Natural killer cell (primary cell): Measurements from ENCODE around the gene CAND2. TPM values are rescaled to one million over a fixed set of nuclear protein-coding genes. Genes with fewer than 3 reads are reported as not detected.
"Not testable (repeated sequence)": the region's sequence is repeated elsewhere in the genome, so short reads cannot be mapped to it uniquely, and the experiment has no call there.

Source experiments
- ATAC-seq, 3 donors: fragments of 150-1000 bp in 2 of 3; fragments of 200-7000 bp in 1 of 3; cut with Tn5 transposase; 1 replicate in 1 of 3; 2 replicates in 2 of 3; pipeline ENCODE4 v1.10.0; 2021; ENCODE audit warnings: mild to moderate bottlenecking in 2 of 3, moderate library complexity in 2 of 3
- DNase-seq, 2 donors: peaks; one replicate each; pipeline versions ENCODE4 v3.0.0 to v3.0.0-alpha.2; 2013 to 2021; ENCODE audit warnings: mixed read lengths in 1 of 2
- H3K27ac ChIP-seq: one replicate; pipeline ENCODE4 v1.5.1; 2013; ENCODE audit warnings: mild to moderate bottlenecking, low read length
- H3K27me3 ChIP-seq: one replicate; pipeline ENCODE4 v1.6.1; 2013; ENCODE audit warnings: low read length; ENCODE audit not compliant: control insufficient read depth, insufficient read depth
- H3K36me3 ChIP-seq: one replicate; pipeline ENCODE4 v1.6.1; 2013; ENCODE audit warnings: low read length; ENCODE audit not compliant: control insufficient read depth, insufficient read depth
- H3K4me1 ChIP-seq: one replicate; pipeline ENCODE4 v1.6.1; 2013; ENCODE audit warnings: low read length; ENCODE audit not compliant: control insufficient read depth, insufficient read depth
- H3K4me3 ChIP-seq: one replicate; pipeline ENCODE4 v1.5.1; 2013; ENCODE audit warnings: low read length
- H3K9me3 ChIP-seq: one replicate; pipeline ENCODE4 v1.6.1; 2013; ENCODE audit warnings: low read length; ENCODE audit not compliant: control insufficient read depth, insufficient read depth
- H3K27ac Mint-ChIP-seq, 2 donors: one replicate each; pipeline ENCODE4 v1.8.0; 2022; ENCODE audit warnings: mild to moderate bottlenecking in 2 of 2, mixed read lengths in 2 of 2, moderate library complexity in 1 of 2
- H3K27me3 Mint-ChIP-seq, 2 donors: one replicate each; pipeline ENCODE4 v1.8.0; 2022; ENCODE audit warnings: low read depth in 2 of 2, mixed read lengths in 2 of 2
- H3K36me3 Mint-ChIP-seq: one replicate; pipeline ENCODE4 v1.8.0; 2022; ENCODE audit warnings: mixed read lengths
- H3K4me1 Mint-ChIP-seq, 2 donors: one replicate each; pipeline ENCODE4 v1.8.0; 2022; ENCODE audit warnings: mixed read lengths in 2 of 2
- H3K4me3 Mint-ChIP-seq: one replicate; pipeline ENCODE4 v1.8.0; 2022; ENCODE audit warnings: mild to moderate bottlenecking, moderate library complexity, mixed read lengths
- H3K9me3 Mint-ChIP-seq, 2 donors: one replicate each; pipeline ENCODE4 v1.8.0; 2022; ENCODE audit warnings: mixed read lengths in 2 of 2
- WGBS: methylation state at CpG from one replicate; pipeline ENCODE4 v1.1.7; 2013; ENCODE audit warnings: missing lambda C conversion rate; ENCODE audit not compliant: insufficient coverage; 5-methylcytosine and 5-hydroxymethylcytosine counted together
- intact Hi-C: fragments of 100-400 bp; cut with micrococcal nuclease; formaldehyde crosslinking; loops from one replicate; pipeline ENCODE4 v1.14.2; 2022
- total RNA-seq, 4 donors: library from RNA; stranded (reverse); fragments of 120-200 nt in 1 of 4; gene quantifications; one replicate each; pipeline versions ENCODE4 v1.2.3 to v1.2.4, GENCODE V29; 2013 to 2022
- TF ChIP-seq, protein P1 (sequence below): fragments of 200-600 bp; IDR thresholded peaks from one replicate; pipeline ENCODE4 v1.8.0; 2022; ENCODE audit warnings: antibody characterized with exemption

The CAND2 gene
- total RNA-seq, 3 donors from 2014 or later (not counting 1 experiment from before 2014, with no cell fraction given): 0.52 to 1.3 (median 1.2) TPM

DNA sequence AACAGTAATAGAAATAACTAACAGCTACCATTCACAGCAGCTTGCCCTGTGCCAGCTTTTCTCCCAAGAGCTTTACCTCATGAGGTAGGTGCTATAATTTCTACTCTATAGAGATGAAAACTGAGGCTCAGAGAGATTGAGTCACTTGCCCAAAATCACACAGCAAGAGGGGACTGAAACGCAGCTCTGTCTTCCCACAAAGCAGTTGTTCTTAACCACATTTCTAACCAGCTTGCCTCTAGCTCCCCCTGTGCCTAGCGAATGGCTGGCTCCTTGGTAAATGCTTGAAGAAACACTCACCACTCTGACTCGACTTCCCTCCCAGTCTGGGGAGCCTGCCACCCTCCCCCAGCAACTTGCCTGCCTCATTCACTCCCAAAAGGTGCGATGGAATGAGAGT is 21.9 kb upstream of the CAND2 start:
- TF ChIP-seq, protein P1, sequence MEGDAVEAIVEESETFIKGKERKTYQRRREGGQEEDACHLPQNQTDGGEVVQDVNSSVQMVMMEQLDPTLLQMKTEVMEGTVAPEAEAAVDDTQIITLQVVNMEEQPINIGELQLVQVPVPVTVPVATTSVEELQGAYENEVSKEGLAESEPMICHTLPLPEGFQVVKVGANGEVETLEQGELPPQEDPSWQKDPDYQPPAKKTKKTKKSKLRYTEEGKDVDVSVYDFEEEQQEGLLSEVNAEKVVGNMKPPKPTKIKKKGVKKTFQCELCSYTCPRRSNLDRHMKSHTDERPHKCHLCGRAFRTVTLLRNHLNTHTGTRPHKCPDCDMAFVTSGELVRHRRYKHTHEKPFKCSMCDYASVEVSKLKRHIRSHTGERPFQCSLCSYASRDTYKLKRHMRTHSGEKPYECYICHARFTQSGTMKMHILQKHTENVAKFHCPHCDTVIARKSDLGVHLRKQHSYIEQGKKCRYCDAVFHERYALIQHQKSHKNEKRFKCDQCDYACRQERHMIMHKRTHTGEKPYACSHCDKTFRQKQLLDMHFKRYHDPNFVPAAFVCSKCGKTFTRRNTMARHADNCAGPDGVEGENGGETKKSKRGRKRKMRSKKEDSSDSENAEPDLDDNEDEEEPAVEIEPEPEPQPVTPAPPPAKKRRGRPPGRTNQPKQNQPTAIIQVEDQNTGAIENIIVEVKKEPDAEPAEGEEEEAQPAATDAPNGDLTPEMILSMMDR: no peak
- peaks cover 4% of the 10 kb centered on the region for H3K9me3 ChIP-seq
- DNase-seq: no peak
- H3K36me3 Mint-ChIP-seq: no peaks in the 10 kb centered on the region
- 68% methylated on average over 4 of the region's 4 CpGs for WGBS
- H3K27ac ChIP-seq: no peak overlapping the region
- intact Hi-C loops: no loop called here
- H3K27me3 ChIP-seq: no peaks in the 10 kb centered on the region
- H3K4me1 ChIP-seq: no peaks in the 10 kb centered on the region
- H3K27me3 Mint-ChIP-seq: peaks cover 2 to 9% of the 10 kb centered on the region in 2 donors
- no peak overlapping the region for H3K27ac Mint-ChIP-seq
- no peak for ATAC-seq
- no peaks in the 10 kb centered on the region for H3K9me3 Mint-ChIP-seq
- H3K36me3 ChIP-seq: no peaks in the 10 kb centered on the region
- H3K4me1 Mint-ChIP-seq: no peaks in the 10 kb centered on the region
- H3K4me3 Mint-ChIP-seq: no peak overlapping the region
- no peak overlapping the region for H3K4me3 ChIP-seq

DNA sequence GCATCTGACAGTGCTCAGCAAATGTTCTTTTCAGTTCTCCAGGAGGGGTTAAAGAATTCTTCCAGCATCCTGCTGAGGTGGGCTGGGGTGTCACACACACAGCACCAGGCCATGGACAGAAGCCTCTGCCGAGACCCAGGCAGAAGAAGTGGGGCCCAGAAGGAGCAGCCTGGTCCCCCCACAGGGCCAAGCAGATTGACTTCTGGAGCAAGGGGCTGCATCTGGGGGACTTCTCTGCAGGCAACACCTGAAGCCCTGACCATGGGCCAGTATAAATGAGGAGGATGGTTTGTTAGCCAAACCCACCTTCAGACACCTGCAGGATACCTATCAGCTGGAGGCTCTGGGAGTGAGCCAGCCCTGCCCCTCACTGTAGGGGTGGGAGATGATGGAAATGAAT is 21.3 kb upstream of the CAND2 start:
- H3K27ac Mint-ChIP-seq: no peak overlapping the region
- H3K36me3 ChIP-seq: no peaks in the 10 kb centered on the region
- H3K4me3 ChIP-seq: no peak overlapping the region
- no peaks in the 10 kb centered on the region for H3K36me3 Mint-ChIP-seq
- H3K27me3 ChIP-seq: no peaks in the 10 kb centered on the region
- H3K9me3 Mint-ChIP-seq: no peaks in the 10 kb centered on the region
- no peak overlapping the region for H3K4me3 Mint-ChIP-seq
- intact Hi-C loops: no loop called here
- 91% methylated on average over 1 of the region's 1 CpG for WGBS
- peaks cover 2 to 9% of the 10 kb centered on the region in 2 donors for H3K27me3 Mint-ChIP-seq
- DNase-seq (no peak), ATAC-seq (no peak)
- no peaks in the 10 kb centered on the region for H3K4me1 Mint-ChIP-seq
- peaks cover 4% of the 10 kb centered on the region for H3K9me3 ChIP-seq
- H3K27ac ChIP-seq: no peak overlapping the region
- no peaks in the 10 kb centered on the region for H3K4me1 ChIP-seq
- TF ChIP-seq, protein P1: no peak

DNA sequence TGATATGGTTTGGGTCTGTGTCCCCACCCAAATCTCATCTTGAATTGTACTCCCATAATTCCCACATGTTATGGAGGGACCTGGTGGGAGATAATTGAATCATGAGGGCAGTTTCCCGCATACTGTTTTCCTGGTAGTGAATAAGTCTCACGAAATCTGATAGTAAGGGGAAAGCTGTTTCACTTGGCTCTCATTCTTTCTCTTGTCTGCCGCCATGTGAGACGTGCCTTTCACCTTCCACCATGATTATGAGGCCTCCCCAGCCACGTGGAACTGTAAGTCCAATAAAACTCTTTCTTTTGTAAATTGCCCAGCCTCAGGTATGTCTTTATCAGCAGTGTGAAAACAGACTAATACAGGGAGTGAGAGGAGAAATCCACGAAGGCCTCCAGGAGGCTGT is 20.5 kb upstream of the CAND2 start:
- H3K27ac ChIP-seq, H3K4me3 ChIP-seq, H3K9me3 ChIP-seq, H3K4me3 Mint-ChIP-seq, DNase-seq, H3K27me3 ChIP-seq, H3K9me3 Mint-ChIP-seq, ATAC-seq, H3K36me3 ChIP-seq, H3K4me1 Mint-ChIP-seq, H3K4me1 ChIP-seq, H3K36me3 Mint-ChIP-seq, H3K27me3 Mint-ChIP-seq, H3K27ac Mint-ChIP-seq, intact Hi-C loops: not testable (repeated sequence)
- 85% methylated on average over 6 of the region's 6 CpGs for WGBS

DNA sequence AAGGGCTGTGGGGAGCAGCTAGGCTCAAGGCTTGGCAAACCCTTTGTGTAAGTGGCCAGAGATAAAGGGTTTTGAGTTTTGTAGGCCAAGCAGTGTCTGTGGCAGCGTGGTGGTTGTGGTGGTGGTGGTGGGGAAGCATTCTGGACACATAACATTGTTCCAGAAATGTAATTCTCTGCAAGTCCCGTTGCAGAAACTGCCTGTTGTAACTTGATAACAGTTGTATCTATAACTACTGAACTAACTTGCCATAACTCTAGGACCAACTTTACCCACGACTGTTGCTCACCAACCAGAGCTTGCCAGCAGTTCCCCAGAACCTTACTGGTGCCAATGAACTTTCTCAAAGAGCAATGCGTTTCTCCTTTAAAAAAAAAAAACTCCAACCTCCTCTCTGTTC is 19.3 kb upstream of the CAND2 start:
- no peak for ATAC-seq
- H3K4me1 ChIP-seq: no peaks in the 10 kb centered on the region
- Mint-ChIP-seq H3K36me3 (no peaks in the 10 kb centered on the region), H3K9me3 (no peaks in the 10 kb centered on the region), H3K4me3 (no peak overlapping the region), H3K27me3 (peaks cover 9 to 15% of the 10 kb centered on the region in 2 donors), H3K27ac (no peak overlapping the region), H3K4me1 (no peaks in the 10 kb centered on the region)
- intact Hi-C loops: no loop called here
- 42% methylated on average over 4 of the region's 4 CpGs for WGBS
- H3K27me3 ChIP-seq: no peaks in the 10 kb centered on the region
- TF ChIP-seq, protein P1: no peak
- H3K4me3 ChIP-seq: no peak overlapping the region
- DNase-seq: no peak
- no peak overlapping the region for H3K27ac ChIP-seq
- H3K36me3 ChIP-seq: no peaks in the 10 kb centered on the region
- H3K9me3 ChIP-seq: peaks cover 4% of the 10 kb centered on the region
